ENCODE measurements around the gene GRM2.
A peak's percentile ranks its signal among the peaks of the same experiment; 100 is the strongest.

Gene GRM2

DNA sequence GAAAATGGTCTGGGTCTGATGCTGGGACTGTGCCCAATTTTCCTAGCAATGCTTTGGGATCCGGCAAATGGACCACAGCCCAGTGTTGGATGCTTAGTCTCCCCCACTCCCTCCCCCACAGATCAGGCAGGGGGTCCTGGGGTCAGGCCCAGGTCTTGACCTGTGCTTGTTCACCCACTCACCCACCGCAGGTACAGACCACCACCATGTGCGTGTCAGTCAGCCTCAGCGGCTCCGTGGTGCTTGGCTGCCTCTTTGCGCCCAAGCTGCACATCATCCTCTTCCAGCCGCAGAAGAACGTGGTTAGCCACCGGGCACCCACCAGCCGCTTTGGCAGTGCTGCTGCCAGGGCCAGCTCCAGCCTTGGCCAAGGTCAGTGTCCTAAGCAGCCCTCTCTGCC lies 10.6 kb downstream of the GRM2 start:
- Histone ChIP-seq H3K36me3 (replicated peaks; ENCODE audit: insufficient read depth, low read length) (no peaks in the 10 kb centered on the region), H3K4me3 (ENCODE audit: low read length) (no peak overlapping the region), H2AFZ (ENCODE audit: low read length) (no peak overlapping the region), H4K20me1 (ENCODE audit: insufficient read depth, low read length) (no peaks in the 10 kb centered on the region), H3K9me2 (replicated peaks; ENCODE audit: insufficient read depth, low read length) (no peaks in the 10 kb centered on the region), H3K27ac (ENCODE audit: low read length) (no peak overlapping the region), H3K4me1 (ENCODE audit: low read length) (0 out of 2 replicates have a peak, but pooled peaks cover 4% of the 10 kb centered on the region), H3K9ac (ENCODE audit: low read length) (no peak overlapping the region), H3K27me3 (replicated peaks; ENCODE audit: insufficient read depth, low read length) (no peaks in the 10 kb centered on the region), H3K4me2 (ENCODE audit: low read depth, low read length) (no peak overlapping the region), H3F3A (ENCODE audit: insufficient read depth, low read length) (no peaks in the 10 kb centered on the region), H3K9me3 (replicated peaks; ENCODE audit: insufficient read depth, low read length) (no peaks in the 10 kb centered on the region), H3K79me2 (ENCODE audit: low read length) (no peaks in the 10 kb centered on the region)
- TF ChIP-seq EZH2 (optimal IDR thresholded peaks at IDR 0.05; ENCODE audit: low read depth, low read length) (no peak), CTCF (IDR thresholded peaks at IDR 0.05; ENCODE audit: low read length) (no peak), EZH2phosphoT487 (IDR thresholded peaks at IDR 0.05; ENCODE audit: low read length) (no peak)
- no peak for DNase-seq

GRCh38 chr3:51717947-51718346 lies 11.1 kb downstream of the GRM2 start:
- Histone ChIP-seq H2AFZ (ENCODE audit: low read length) (no peak overlapping the region), H3K4me3 (ENCODE audit: low read length) (no peak overlapping the region), H3K36me3 (replicated peaks; ENCODE audit: insufficient read depth, low read length) (no peaks in the 10 kb centered on the region), H3K27me3 (replicated peaks; ENCODE audit: insufficient read depth, low read length) (no peaks in the 10 kb centered on the region), H3F3A (ENCODE audit: insufficient read depth, low read length) (no peaks in the 10 kb centered on the region), H3K4me1 (ENCODE audit: low read length) (0 out of 2 replicates have a peak, but pooled peaks cover 4% of the 10 kb centered on the region), H4K20me1 (ENCODE audit: insufficient read depth, low read length) (no peaks in the 10 kb centered on the region), H3K4me2 (ENCODE audit: low read depth, low read length) (no peak overlapping the region), H3K9me3 (replicated peaks; ENCODE audit: insufficient read depth, low read length) (no peaks in the 10 kb centered on the region), H3K79me2 (ENCODE audit: low read length) (no peaks in the 10 kb centered on the region), H3K9me2 (replicated peaks; ENCODE audit: insufficient read depth, low read length) (no peaks in the 10 kb centered on the region), H3K27ac (ENCODE audit: low read length) (no peak overlapping the region), H3K9ac (ENCODE audit: low read length) (no peak overlapping the region)
- TF ChIP-seq EZH2phosphoT487 (IDR thresholded peaks at IDR 0.05; ENCODE audit: low read length): no peak
- TF ChIP-seq EZH2 (optimal IDR thresholded peaks at IDR 0.05; ENCODE audit: low read depth, low read length): no peak
- no peak for DNase-seq

GRCh38 chr3:51718547-51719409 lies 11.9 kb downstream of the GRM2 start:
- Histone ChIP-seq H3K4me3 (ENCODE audit: low read length) (no peak overlapping the region), H3K4me1 (ENCODE audit: low read length) (0 out of 2 replicates have a peak, but pooled peaks cover 4% of the 10 kb centered on the region), H3K27me3 (replicated peaks; ENCODE audit: insufficient read depth, low read length) (no peaks in the 10 kb centered on the region), H3K27ac (ENCODE audit: low read length) (no peak overlapping the region), H3K79me2 (ENCODE audit: low read length) (no peaks in the 10 kb centered on the region), H3K9me2 (replicated peaks; ENCODE audit: insufficient read depth, low read length) (no peaks in the 10 kb centered on the region), H4K20me1 (ENCODE audit: insufficient read depth, low read length) (no peaks in the 10 kb centered on the region), H3K9me3 (replicated peaks; ENCODE audit: insufficient read depth, low read length) (no peaks in the 10 kb centered on the region), H3K4me2 (ENCODE audit: low read depth, low read length) (no peak overlapping the region), H3K36me3 (replicated peaks; ENCODE audit: insufficient read depth, low read length) (no peaks in the 10 kb centered on the region), H2AFZ (ENCODE audit: low read length) (no peak overlapping the region), H3K9ac (ENCODE audit: low read length) (no peak overlapping the region), H3F3A (ENCODE audit: insufficient read depth, low read length) (no peaks in the 10 kb centered on the region)
- TF ChIP-seq EZH2phosphoT487 (IDR thresholded peaks at IDR 0.05; ENCODE audit: low read length) (no peak), CTCF (IDR thresholded peaks at IDR 0.05; ENCODE audit: low read length) (peak; percentile 98)
- peak; percentile 86 for DNase-seq

Data from MM.1S (cell line).